GM19238 (cell line): Measurements from ENCODE around the gene CRPPA.

Experiments used
- DNase-seq: peaks from one replicate; pipeline ENCODE4 v3.0.0; 2011; ENCODE audit warnings: low spot score; ENCODE audit not compliant: insufficient read length

CRPPA gene

GRCh38 chr7:16423761-16424160, 2.4 kb upstream of the CRPPA start:
- DNase-seq = no peak

- no peak for DNase-seq
These were observed 1.6 kb upstream of the CRPPA start for GRCh38 chr7:16422917-16423316.

- DNase-seq = no peak
These were observed 731 bp upstream of the CRPPA start for GRCh38 chr7:16422103-16422435.

DNA sequence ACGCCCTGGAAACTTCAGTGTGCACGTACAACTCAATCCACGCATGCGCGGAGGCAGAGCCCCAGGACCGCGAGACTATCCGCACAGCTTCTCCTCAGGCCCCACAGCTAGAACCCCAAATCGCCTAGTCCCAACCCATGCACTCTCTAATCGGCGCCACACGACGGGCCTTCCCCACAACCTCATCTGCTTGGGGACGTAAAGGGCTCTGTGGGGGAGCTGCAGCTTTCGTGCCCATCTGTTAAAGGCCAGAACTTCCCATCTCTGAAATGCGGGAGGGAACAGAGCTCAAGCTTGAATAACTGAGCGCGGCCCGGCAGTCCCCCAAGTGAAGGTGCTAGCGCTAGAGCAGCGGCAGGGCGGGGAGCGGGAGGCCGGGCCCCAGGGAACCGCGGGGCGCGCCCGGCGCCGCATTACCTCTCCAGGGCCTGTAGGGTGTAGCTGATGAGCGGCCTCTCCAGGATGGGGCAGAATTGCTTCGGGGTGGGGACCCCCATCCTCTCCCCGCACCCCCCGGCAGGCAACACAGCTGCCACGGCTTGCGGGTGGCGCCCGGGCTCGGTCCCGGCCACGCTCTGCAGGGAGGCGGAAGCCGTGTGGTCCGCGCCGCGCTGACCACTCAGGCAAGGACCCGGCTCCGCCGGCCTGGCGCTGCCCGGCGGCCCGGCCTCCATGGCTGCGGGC, 547 bp downstream of the CRPPA start:
- DNase-seq = peak; percentile 42

DNA sequence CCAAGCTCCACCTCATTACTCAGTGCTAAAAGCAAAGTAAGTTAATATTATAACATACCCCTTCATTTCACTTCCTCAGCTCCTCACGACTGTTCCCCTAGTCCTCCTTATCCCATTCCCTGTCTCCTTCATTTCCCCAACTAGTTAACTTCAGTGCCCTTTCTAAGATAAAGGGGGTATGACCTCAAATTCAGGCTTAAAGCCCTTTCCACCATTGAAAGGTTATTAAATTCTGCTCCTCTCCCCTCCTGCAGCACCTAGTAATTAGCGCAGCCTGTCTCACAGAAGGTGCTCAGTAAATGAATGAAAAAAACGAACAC, 1.0 kb downstream of the CRPPA start:
- DNase-seq = no peak

- DNase-seq = no peak
These were observed 1.5 kb downstream of the CRPPA start for GRCh38 chr7:16419859-16420258.

GRCh38 chr7:16419126-16419525, 2.2 kb downstream of the CRPPA start:
- no peak for DNase-seq

- no peak for DNase-seq
These were observed 3.4 kb downstream of the CRPPA start for GRCh38 chr7:16417906-16418305.

DNA sequence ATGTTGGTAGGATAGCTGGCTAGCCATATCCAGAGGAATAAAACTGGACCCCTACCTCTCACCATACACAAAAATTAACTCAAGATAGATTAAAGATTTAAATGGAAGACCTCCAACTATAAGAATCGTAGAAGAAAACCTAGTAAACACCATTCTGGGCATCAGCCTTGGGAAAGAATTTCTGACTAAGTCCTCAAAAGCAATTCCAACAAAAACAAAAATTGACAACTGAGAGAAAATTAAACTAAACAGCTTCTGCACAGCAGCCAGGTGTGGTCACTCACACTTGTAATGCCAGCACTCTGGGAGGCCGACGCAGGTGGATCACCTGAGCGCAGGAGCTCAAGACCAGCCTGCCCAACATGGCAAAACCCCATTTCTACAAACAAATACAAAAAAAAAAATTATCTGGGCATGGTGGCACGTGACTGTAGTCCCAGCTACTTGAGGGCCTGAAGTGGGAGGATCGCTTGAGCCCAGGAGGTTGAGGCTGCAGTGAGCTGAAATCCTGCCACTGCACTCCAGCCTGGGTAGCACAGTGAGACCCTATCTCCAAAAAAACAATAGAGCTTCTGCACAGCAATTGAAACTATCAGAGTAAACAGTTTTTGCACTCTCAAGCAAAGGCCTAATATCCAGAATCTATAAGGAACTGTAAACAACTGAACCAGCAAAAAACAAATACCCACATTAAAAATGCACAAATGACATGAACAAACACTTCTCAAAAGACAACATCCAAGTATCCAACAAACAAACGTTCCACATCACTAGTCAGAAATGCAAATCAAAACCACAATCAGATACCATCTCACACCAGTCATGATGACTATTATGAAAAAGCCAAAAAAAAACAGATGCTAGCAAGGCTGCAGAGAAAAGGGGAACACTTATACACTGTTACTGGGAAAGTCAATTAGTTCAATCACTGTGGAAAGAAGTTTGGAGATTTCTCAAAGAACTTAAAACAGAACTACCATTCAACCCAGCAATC, 4.8 kb downstream of the CRPPA start:
- no peak for DNase-seq

DNA sequence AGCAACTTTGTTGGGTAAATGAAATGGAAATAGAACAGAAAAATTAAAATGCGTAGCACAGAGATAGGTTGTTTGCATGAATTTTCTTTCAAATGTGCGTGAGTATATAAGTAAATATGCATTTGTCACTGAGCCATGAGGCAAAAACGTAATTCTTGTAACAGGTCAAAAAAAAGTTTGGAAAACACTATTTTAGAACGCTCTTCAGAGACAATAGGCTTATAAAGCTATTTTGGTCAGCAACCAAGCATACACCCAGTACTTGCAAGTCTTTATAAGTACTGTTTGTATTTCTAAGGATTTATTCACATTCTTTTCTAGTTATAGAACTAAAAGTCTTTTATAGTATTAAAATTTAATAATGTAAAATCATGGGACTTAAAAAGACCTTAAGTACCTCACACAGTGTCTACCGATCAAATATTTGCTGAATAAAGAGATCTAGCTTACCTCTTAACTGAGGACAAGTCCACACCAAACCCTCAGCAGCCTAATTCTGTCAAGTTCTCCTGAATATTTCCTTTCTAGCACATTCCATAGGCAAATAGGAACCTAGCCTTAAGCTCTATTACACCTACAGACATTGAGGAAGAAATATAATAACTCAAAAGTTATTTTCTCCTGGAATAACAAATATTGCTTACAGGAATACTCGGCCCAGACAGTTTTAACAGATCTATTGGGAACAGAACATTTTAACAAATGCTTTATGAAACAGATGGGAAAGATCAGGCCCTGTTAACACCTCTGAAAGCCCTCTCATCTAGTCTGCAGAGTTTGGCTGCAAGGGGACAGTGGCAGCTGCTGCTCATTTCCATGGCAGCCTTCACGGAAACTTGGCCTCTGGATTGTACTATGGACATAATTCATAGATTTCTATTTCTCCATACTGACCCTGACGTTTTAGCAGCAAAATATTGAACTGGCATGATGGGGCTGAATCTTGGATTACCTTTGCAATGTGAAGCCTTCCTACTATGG, 8.8 kb downstream of the CRPPA start:
- DNase-seq = no peak

- no peak for DNase-seq
These were observed 9.9 kb downstream of the CRPPA start for GRCh38 chr7:16411391-16411790.

DNA sequence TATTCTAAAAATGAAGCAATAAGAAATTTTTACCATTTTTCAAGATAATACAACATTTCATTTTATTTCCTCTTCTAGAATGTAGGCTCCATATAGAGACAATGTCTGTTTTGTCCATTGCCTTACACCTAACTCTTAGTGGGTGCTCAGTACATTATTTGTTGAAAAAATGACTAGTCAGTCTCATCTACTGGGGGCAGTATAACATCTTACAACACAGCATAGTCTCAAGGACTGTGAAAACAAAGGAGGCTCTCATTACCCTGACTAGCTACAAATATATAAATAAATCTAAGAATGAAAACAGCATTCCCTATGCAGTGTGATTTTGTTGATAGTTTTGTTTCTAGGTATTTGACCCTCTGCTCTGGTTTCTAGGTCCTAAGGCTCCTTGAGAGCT, 11.6 kb downstream of the CRPPA start:
- no peak for DNase-seq

DNA sequence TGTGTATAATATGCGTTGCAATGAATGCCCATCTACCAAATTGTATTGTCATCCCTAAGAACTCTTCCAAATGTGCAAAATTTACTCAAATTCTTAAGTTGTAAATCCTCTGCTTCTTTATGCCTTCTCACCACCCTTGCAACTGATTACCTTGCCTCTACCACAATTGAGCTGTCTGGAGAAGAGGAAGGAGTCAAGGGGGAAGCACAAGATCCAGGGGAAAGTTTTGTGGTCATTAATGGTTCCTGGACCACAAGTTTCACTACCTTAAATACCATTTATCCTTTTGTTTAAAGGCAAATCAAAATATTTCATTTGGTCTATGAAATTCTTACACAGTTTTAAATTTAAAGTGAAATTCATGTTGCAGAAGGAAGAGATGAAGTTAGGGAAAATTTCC, 16.7 kb downstream of the CRPPA start:
- no peak for DNase-seq

GRCh38 chr7:16403475-16403874, 17.9 kb downstream of the CRPPA start:
- no peak for DNase-seq

DNA sequence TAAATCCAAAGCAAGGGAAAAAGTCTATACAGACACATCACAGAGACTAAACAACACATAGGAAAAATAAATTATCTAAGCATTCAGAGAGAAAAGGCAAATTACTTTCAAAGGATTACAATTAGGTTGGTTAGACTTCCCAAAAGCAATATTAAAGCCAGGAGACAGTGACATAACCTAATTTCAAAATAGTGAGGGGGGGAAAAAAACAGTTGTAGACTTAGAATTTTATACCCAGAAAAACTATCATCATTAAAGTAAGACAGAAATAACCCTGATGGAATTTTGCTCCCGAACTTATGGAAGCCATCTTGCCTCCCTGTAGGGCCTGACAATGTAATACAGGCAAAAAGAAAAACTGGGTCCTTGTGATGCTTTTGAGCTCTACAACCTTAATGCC, 18.4 kb downstream of the CRPPA start:
- no peak for DNase-seq

GRCh38 chr7:16402091-16402490, 19.2 kb downstream of the CRPPA start:
- DNase-seq = no peak

- no peak for DNase-seq
These were observed 20.5 kb downstream of the CRPPA start for GRCh38 chr7:16400893-16401275.

DNA sequence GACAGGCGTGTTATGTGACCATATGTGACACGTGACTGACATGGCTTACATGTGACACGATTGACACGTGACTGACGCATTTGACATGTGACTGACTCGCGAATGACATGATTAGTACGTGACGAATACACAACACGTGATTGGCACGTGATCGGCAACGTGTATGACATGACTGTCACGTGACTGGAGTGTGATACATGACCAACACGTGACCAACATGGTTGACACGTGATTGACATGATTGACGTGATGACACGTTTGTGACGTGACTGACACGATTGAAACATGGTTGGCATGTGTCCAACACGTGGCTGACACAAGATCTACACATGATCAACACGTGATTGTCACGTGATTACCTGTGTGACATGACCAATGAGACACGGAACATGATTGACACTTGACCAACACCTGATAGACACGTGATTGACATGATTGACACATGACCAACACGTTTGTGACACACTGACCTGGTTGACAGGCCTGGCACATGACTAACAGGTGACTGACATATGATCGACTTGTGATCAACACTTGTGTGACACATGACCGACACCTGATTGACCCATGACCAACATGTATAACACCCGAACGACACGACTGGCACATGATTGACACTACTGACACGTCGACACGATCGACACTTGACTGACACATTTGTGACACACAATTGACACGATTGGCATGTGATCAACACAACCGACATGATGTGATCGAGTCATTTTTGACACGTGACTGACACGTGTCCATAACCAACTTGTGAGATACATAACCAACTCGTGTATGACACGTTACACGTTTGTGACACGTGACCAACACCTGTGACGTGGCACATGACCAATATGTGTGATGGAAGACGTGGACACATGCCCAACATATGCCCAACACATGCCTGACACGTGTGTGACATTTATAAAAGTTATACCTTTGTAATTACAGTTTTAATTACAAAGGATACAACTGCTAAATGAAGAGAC, 21.1 kb downstream of the CRPPA start:
- DNase-seq = no peak

- no peak for DNase-seq
These were observed 22.0 kb downstream of the CRPPA start for GRCh38 chr7:16399265-16399831.
